Measurements from ENCODE around the gene F2RL3.

The F2RL3 gene

GRCh38 chr19:16888629-16889365 is at the start of gene F2RL3:
F2RL3 (plus strand) TSS chr19:16888999; CDS start chr19:16889190, 191 bp downstream.
- no peak within 1 kb of the TSS for H3K4me3 Mint-ChIP-seq
- H3K4me1 Mint-ChIP-seq, result peaks cover 3% of the 10 kb centered on the region
- H3K27me3 Mint-ChIP-seq, result peaks cover 5% of the 10 kb centered on the region
- no peaks in the 10 kb centered on the region for H3K36me3 Mint-ChIP-seq
- no peaks in the 10 kb centered on the region for H3K9me3 Mint-ChIP-seq
- no peak within 1 kb of the TSS for H3K27ac Mint-ChIP-seq

- Mint-ChIP-seq H3K9me3 (no peaks in the 10 kb centered on the region), H3K27me3 (no peaks in the 10 kb centered on the region), H3K4me1 (peaks cover 15% of the 10 kb centered on the region), H3K27ac (no peak overlapping the region), H3K4me3 (no peak overlapping the region), H3K36me3 (peaks cover 8% of the 10 kb centered on the region)
Measured at GRCh38 chr19:16841391-16841926, 47.3 kb upstream of the F2RL3 start.

GRCh38 chr19:16846901-16847300 is 41.9 kb upstream of the F2RL3 start:
- Mint-ChIP-seq H3K27me3 (no peaks in the 10 kb centered on the region), H3K36me3 (peaks cover 13% of the 10 kb centered on the region), H3K9me3 (no peaks in the 10 kb centered on the region), H3K4me1 (no peaks in the 10 kb centered on the region), H3K27ac (no peak overlapping the region), H3K4me3 (no peak overlapping the region)

GRCh38 chr19:16847430-16847829 is 41.4 kb upstream of the F2RL3 start:
- H3K36me3 Mint-ChIP-seq, result peaks cover 13% of the 10 kb centered on the region
- H3K9me3 Mint-ChIP-seq, result no peaks in the 10 kb centered on the region
- H3K4me3 Mint-ChIP-seq, result no peak overlapping the region
- no peak overlapping the region for H3K27ac Mint-ChIP-seq
- no peaks in the 10 kb centered on the region for H3K27me3 Mint-ChIP-seq
- no peaks in the 10 kb centered on the region for H3K4me1 Mint-ChIP-seq

GRCh38 chr19:16849168-16849567 is 39.6 kb upstream of the F2RL3 start:
- Mint-ChIP-seq H3K4me3 (no peak overlapping the region), H3K9me3 (no peaks in the 10 kb centered on the region), H3K4me1 (no peaks in the 10 kb centered on the region), H3K27ac (no peak overlapping the region), H3K36me3 (peaks cover 13% of the 10 kb centered on the region), H3K27me3 (no peaks in the 10 kb centered on the region)

- Mint-ChIP-seq H3K27me3 (no peaks in the 10 kb centered on the region), H3K36me3 (peaks cover 15% of the 10 kb centered on the region), H3K27ac (no peak overlapping the region), H3K9me3 (no peaks in the 10 kb centered on the region), H3K4me1 (no peaks in the 10 kb centered on the region), H3K4me3 (no peak overlapping the region)
Measured at GRCh38 chr19:16850133-16850532, 38.7 kb upstream of the F2RL3 start.

GRCh38 chr19:16851031-16851712 is 37.6 kb upstream of the F2RL3 start:
- Mint-ChIP-seq H3K9me3 (no peaks in the 10 kb centered on the region), H3K4me1 (no peaks in the 10 kb centered on the region), H3K4me3 (no peak overlapping the region), H3K27me3 (no peaks in the 10 kb centered on the region), H3K27ac (no peak overlapping the region), H3K36me3 (peaks cover 15% of the 10 kb centered on the region)

- no peak overlapping the region for H3K4me3 Mint-ChIP-seq
- no peaks in the 10 kb centered on the region for H3K27me3 Mint-ChIP-seq
- H3K4me1 Mint-ChIP-seq, result no peaks in the 10 kb centered on the region
- H3K27ac Mint-ChIP-seq, result no peak overlapping the region
- H3K9me3 Mint-ChIP-seq, result no peaks in the 10 kb centered on the region
- H3K36me3 Mint-ChIP-seq, result peaks cover 8% of the 10 kb centered on the region
Measured at GRCh38 chr19:16853066-16853465, 35.7 kb upstream of the F2RL3 start.

GRCh38 chr19:16856091-16856490 is 32.7 kb upstream of the F2RL3 start:
- Mint-ChIP-seq H3K27ac (no peak overlapping the region), H3K36me3 (peaks cover 3% of the 10 kb centered on the region), H3K4me1 (no peaks in the 10 kb centered on the region), H3K9me3 (no peaks in the 10 kb centered on the region), H3K27me3 (no peaks in the 10 kb centered on the region), H3K4me3 (no peak overlapping the region)

GRCh38 chr19:16859626-16860025 is 29.2 kb upstream of the F2RL3 start:
- no peaks in the 10 kb centered on the region for H3K27me3 Mint-ChIP-seq
- H3K9me3 Mint-ChIP-seq, result no peaks in the 10 kb centered on the region
- H3K4me3 Mint-ChIP-seq, result no peak overlapping the region
- H3K27ac Mint-ChIP-seq, result no peak overlapping the region
- no peaks in the 10 kb centered on the region for H3K4me1 Mint-ChIP-seq
- peaks cover 3% of the 10 kb centered on the region for H3K36me3 Mint-ChIP-seq

GRCh38 chr19:16860118-16860517 is 28.7 kb upstream of the F2RL3 start:
- no peak overlapping the region for H3K4me3 Mint-ChIP-seq
- no peaks in the 10 kb centered on the region for H3K9me3 Mint-ChIP-seq
- peaks cover 2% of the 10 kb centered on the region for H3K36me3 Mint-ChIP-seq
- no peaks in the 10 kb centered on the region for H3K4me1 Mint-ChIP-seq
- H3K27me3 Mint-ChIP-seq, result no peaks in the 10 kb centered on the region
- H3K27ac Mint-ChIP-seq, result no peak overlapping the region

- peaks cover 2% of the 10 kb centered on the region for H3K36me3 Mint-ChIP-seq
- no peak overlapping the region for H3K27ac Mint-ChIP-seq
- no peaks in the 10 kb centered on the region for H3K27me3 Mint-ChIP-seq
- H3K4me3 Mint-ChIP-seq, result no peak overlapping the region
- H3K9me3 Mint-ChIP-seq, result no peaks in the 10 kb centered on the region
- no peaks in the 10 kb centered on the region for H3K4me1 Mint-ChIP-seq
Measured at GRCh38 chr19:16861011-16861410, 27.8 kb upstream of the F2RL3 start.

- no peak overlapping the region for H3K4me3 Mint-ChIP-seq
- H3K4me1 Mint-ChIP-seq, result no peaks in the 10 kb centered on the region
- no peaks in the 10 kb centered on the region for H3K9me3 Mint-ChIP-seq
- H3K36me3 Mint-ChIP-seq, result peaks cover 3% of the 10 kb centered on the region
- no peak overlapping the region for H3K27ac Mint-ChIP-seq
- no peaks in the 10 kb centered on the region for H3K27me3 Mint-ChIP-seq
Measured at GRCh38 chr19:16861834-16862233, 27.0 kb upstream of the F2RL3 start.

GRCh38 chr19:16862826-16863415 is 25.9 kb upstream of the F2RL3 start:
- H3K27me3 Mint-ChIP-seq, result no peaks in the 10 kb centered on the region
- peaks cover 3% of the 10 kb centered on the region for H3K36me3 Mint-ChIP-seq
- H3K9me3 Mint-ChIP-seq, result no peaks in the 10 kb centered on the region
- H3K4me1 Mint-ChIP-seq, result no peaks in the 10 kb centered on the region
- no peak overlapping the region for H3K27ac Mint-ChIP-seq
- H3K4me3 Mint-ChIP-seq, result no peak overlapping the region

- Mint-ChIP-seq H3K9me3 (no peaks in the 10 kb centered on the region), H3K36me3 (peaks cover 1% of the 10 kb centered on the region), H3K27ac (no peak overlapping the region), H3K4me1 (no peaks in the 10 kb centered on the region), H3K27me3 (no peaks in the 10 kb centered on the region), H3K4me3 (no peak overlapping the region)
Measured at GRCh38 chr19:16867211-16867610, 21.6 kb upstream of the F2RL3 start.
